Measurements from ENCODE around the gene BIN1. TPM values are rescaled to one million over a fixed set of nuclear protein-coding genes. Genes with fewer than 3 reads are reported as not detected.

Gene BIN1
- total RNA-seq, 1 experiment from 2014 or later, result 34.1 TPM

DNA sequence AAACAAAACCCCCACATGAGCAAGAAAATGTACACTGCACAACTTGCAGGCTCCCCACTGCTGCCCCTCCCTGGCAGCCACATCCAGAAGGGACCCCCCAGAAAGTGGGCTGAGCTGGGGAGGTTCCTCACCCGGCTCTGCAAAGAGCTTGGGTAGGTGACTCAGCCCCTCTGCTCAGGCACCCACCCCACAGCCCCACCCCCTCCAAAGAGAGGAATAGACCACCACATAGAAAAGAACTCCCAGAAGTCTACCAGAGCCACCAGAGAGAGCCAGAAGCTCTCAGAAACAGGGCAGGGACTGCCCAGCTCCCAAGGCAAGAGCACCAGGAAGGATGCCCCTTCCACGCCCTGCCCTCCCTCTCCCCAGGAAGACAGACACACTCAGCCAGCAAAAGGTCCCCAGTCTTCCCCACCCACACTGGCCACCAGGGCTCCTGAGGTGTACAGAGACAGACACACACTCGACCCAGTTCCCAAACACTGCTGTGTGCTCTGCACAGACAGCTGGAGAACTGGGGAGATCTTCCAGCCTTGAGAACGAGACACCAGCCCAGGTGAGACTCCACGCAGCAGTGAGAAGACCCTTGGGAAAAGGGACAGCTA is 28.2 kb downstream of the BIN1 start:
- POLR2A ChIA-PET (ENCODE audit: low non-redundant PET), result no interaction called here
- TF ChIP-seq, protein P1, sequence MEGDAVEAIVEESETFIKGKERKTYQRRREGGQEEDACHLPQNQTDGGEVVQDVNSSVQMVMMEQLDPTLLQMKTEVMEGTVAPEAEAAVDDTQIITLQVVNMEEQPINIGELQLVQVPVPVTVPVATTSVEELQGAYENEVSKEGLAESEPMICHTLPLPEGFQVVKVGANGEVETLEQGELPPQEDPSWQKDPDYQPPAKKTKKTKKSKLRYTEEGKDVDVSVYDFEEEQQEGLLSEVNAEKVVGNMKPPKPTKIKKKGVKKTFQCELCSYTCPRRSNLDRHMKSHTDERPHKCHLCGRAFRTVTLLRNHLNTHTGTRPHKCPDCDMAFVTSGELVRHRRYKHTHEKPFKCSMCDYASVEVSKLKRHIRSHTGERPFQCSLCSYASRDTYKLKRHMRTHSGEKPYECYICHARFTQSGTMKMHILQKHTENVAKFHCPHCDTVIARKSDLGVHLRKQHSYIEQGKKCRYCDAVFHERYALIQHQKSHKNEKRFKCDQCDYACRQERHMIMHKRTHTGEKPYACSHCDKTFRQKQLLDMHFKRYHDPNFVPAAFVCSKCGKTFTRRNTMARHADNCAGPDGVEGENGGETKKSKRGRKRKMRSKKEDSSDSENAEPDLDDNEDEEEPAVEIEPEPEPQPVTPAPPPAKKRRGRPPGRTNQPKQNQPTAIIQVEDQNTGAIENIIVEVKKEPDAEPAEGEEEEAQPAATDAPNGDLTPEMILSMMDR (conservative IDR thresholded peaks at IDR 0.05; ENCODE audit: low read depth, low read length), result no peak
- no peak for TF ChIP-seq EZH2 (IDR thresholded peaks at IDR 0.05; ENCODE audit: borderline replicate concordance, low read depth, low read length, poor library complexity, severe bottlenecking)
- H3K4me1 ChIP-seq (ENCODE audit: insufficient read depth, low read length, poor library complexity, severe bottlenecking), result no peaks in the 10 kb centered on the region

DNA sequence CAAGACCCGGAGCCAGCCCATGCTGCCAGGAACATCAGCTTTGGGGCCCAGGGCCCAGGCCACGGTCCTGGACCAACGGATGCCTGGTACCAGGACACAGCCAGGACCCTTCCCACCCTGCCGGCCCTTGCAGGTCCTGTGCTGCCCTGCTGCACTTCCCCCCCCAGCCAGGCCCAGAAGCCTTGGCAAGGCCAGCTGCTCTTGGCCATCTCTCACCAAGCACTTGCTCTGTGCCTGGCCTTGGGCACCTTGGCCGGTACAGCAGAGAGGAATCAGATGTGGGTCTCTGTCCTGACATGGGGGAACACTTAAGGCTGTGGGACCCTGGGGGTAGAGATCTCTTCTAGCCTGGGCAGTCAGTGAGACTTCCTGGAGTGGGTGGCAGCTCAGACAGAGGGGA is 28.9 kb downstream of the BIN1 start:
- intact Hi-C loops (cut with micrococcal nuclease; ENCODE audit: unreplicated experiment), result no loop called here
- TF ChIP-seq EZH2 (IDR thresholded peaks at IDR 0.05; ENCODE audit: borderline replicate concordance, low read depth, low read length, poor library complexity, severe bottlenecking), result no peak
- TF ChIP-seq, protein P1 (conservative IDR thresholded peaks at IDR 0.05; ENCODE audit: low read depth, low read length), result no peak
- Histone ChIP-seq H3K4me3 (ENCODE audit: low read depth, low read length, poor library complexity, severe bottlenecking) (no peak overlapping the region), H3K27ac (ENCODE audit: low read depth, low read length, poor library complexity, severe bottlenecking) (no peak overlapping the region), H3K9me3 (ENCODE audit: low read depth, low read length, poor library complexity, severe bottlenecking) (no peaks in the 10 kb centered on the region), H3K4me1 (ENCODE audit: insufficient read depth, low read length, poor library complexity, severe bottlenecking) (no peaks in the 10 kb centered on the region), H3K27me3 (replicated peaks; ENCODE audit: insufficient read depth, low read depth, low read length, poor library complexity) (no peaks in the 10 kb centered on the region), H3K36me3 (ENCODE audit: insufficient read depth, low read length, poor library complexity, severe bottlenecking) (no peaks in the 10 kb centered on the region)
- ChIA-PET CTCF (no interaction called here), POLR2A (ENCODE audit: low non-redundant PET) (no interaction called here)
- BruUV-seq (replicated peaks), result no TSS peak
- no peak for DNase-seq (ENCODE audit: low spot score)

More for the DNA sequence above, 28.2 kb downstream of the BIN1 start:
- no peak for DNase-seq (ENCODE audit: low spot score)
- intact Hi-C loops (cut with micrococcal nuclease; ENCODE audit: unreplicated experiment), result no loop called here
- no peaks in the 10 kb centered on the region for H3K27me3 ChIP-seq (replicated peaks; ENCODE audit: insufficient read depth, low read depth, low read length, poor library complexity)
- CTCF ChIA-PET, result no interaction called here
- H3K4me3 ChIP-seq (ENCODE audit: low read depth, low read length, poor library complexity, severe bottlenecking), result no peak overlapping the region
- no peak overlapping the region for H3K27ac ChIP-seq (ENCODE audit: low read depth, low read length, poor library complexity, severe bottlenecking)
- H3K9me3 ChIP-seq (ENCODE audit: low read depth, low read length, poor library complexity, severe bottlenecking), result no peaks in the 10 kb centered on the region
- H3K36me3 ChIP-seq (ENCODE audit: insufficient read depth, low read length, poor library complexity, severe bottlenecking), result no peaks in the 10 kb centered on the region
- BruUV-seq (replicated peaks), result no TSS peak

DNA sequence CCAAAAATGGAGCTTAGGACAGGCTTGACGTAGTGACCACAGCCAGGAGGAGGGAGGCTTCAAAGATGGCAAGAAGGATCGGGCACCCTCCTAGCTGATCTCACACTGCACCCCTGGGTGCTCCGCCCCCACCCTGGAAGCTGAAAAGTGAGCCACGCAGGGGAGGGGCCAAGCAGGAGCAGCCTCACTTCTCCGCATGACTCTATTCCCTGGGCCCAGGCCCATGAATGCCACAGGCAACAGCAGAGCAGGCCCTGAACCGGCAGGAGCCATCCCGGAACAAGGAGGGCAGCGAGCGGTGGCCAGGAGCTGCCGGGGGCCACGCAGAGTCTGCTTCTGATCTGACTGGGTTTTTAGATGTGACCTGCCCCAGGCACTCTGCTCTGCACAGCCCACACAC is 30.0 kb downstream of the BIN1 start:
- Histone ChIP-seq H3K4me1 (ENCODE audit: insufficient read depth, low read length, poor library complexity, severe bottlenecking) (no peaks in the 10 kb centered on the region), H3K9me3 (ENCODE audit: low read depth, low read length, poor library complexity, severe bottlenecking) (no peaks in the 10 kb centered on the region), H3K36me3 (ENCODE audit: insufficient read depth, low read length, poor library complexity, severe bottlenecking) (no peaks in the 10 kb centered on the region), H3K4me3 (ENCODE audit: low read depth, low read length, poor library complexity, severe bottlenecking) (no peak overlapping the region), H3K27ac (ENCODE audit: low read depth, low read length, poor library complexity, severe bottlenecking) (no peak overlapping the region), H3K27me3 (replicated peaks; ENCODE audit: insufficient read depth, low read depth, low read length, poor library complexity) (no peaks in the 10 kb centered on the region)
- no peak for DNase-seq (ENCODE audit: low spot score)
- no peak for TF ChIP-seq EZH2 (IDR thresholded peaks at IDR 0.05; ENCODE audit: borderline replicate concordance, low read depth, low read length, poor library complexity, severe bottlenecking)
- intact Hi-C loops (cut with micrococcal nuclease; ENCODE audit: unreplicated experiment), result no loop called here
- ChIA-PET CTCF (interaction anchor here (0.7 kb wide), 1 partner anchor 9 kb away, joined by 4 read pairs; no protein-coding TSS in a partner anchor), POLR2A (ENCODE audit: low non-redundant PET) (interaction anchor here (0.6 kb wide), 1 partner anchor 44 kb away, joined by 4 read pairs; no protein-coding TSS in a partner anchor)
- no TSS peak for BruUV-seq (replicated peaks)

DNA sequence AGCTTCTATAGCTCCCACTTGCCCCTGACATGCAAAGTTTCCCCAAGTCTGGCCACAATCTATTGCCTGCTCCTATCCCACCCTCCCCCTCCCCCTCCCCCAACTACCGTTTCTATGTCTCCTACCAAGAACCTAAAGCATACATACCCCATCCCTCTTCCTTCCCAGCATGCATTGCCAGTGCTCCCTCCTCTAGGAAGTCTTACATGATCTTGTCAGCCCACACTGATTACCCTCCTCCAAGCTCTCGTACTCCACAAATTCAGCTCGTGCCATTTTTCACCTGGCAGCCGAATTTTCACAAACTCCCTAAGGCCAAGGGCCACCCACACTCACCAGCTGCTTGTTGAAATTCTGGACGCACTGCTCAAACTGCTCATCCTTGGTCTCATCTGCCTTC is 30.7 kb downstream of the BIN1 start:
- no TSS peak for BruUV-seq (replicated peaks)
- Histone ChIP-seq H3K36me3 (ENCODE audit: insufficient read depth, low read length, poor library complexity, severe bottlenecking) (no peaks in the 10 kb centered on the region), H3K4me1 (ENCODE audit: insufficient read depth, low read length, poor library complexity, severe bottlenecking) (no peaks in the 10 kb centered on the region), H3K9me3 (ENCODE audit: low read depth, low read length, poor library complexity, severe bottlenecking) (no peaks in the 10 kb centered on the region), H3K4me3 (ENCODE audit: low read depth, low read length, poor library complexity, severe bottlenecking) (no peak overlapping the region), H3K27me3 (replicated peaks; ENCODE audit: insufficient read depth, low read depth, low read length, poor library complexity) (no peaks in the 10 kb centered on the region), H3K27ac (ENCODE audit: low read depth, low read length, poor library complexity, severe bottlenecking) (no peak overlapping the region)
- intact Hi-C loops (cut with micrococcal nuclease; ENCODE audit: unreplicated experiment), result no loop called here
- ChIA-PET POLR2A (ENCODE audit: low non-redundant PET) (no interaction called here), CTCF (interaction anchor here (0.7 kb wide), 1 partner anchor 8 kb away, joined by 4 read pairs; no protein-coding TSS in a partner anchor)
- no peak for DNase-seq (ENCODE audit: low spot score)
- no peak for TF ChIP-seq EZH2 (IDR thresholded peaks at IDR 0.05; ENCODE audit: borderline replicate concordance, low read depth, low read length, poor library complexity, severe bottlenecking)
- TF ChIP-seq, protein P1 (conservative IDR thresholded peaks at IDR 0.05; ENCODE audit: low read depth, low read length), result no peak

Measured in A673 (cell line).